Measurements from ENCODE around the gene OR10A5.
"Not testable (repeated sequence)": the region's sequence is repeated elsewhere in the genome, so short reads cannot be mapped to it uniquely, and the experiment has no call there.

The OR10A5 gene

GRCh38 chr11:6876325-6876724 is 30.8 kb downstream of the OR10A5 start, which contains the start of gene OR10A4:
TSS of gene OR10A4 (plus strand) at chr11:6876625. CDS start at chr11:6876648, 23 bp downstream.
- DNase-seq (ENCODE audit: low read depth), result no peak

GRCh38 chr11:6876914-6877313 is 31.4 kb downstream of the OR10A5 start:
- DNase-seq (ENCODE audit: low read depth), result no peak

- DNase-seq (ENCODE audit: low read depth), result no peak
These were observed 37.3 kb downstream of the OR10A5 start for GRCh38 chr11:6882751-6883150.

GRCh38 chr11:6887711-6888110 is 42.2 kb downstream of the OR10A5 start:
- DNase-seq (ENCODE audit: low read depth), result not testable (repeated sequence)

- no peak for DNase-seq (ENCODE audit: low read depth)
These were observed 43.3 kb downstream of the OR10A5 start for GRCh38 chr11:6888830-6889229.

GRCh38 chr11:6889835-6890234 is 44.4 kb downstream of the OR10A5 start:
- no peak for DNase-seq (ENCODE audit: low read depth)

GRCh38 chr11:6892400-6892799 is 46.9 kb downstream of the OR10A5 start, which contains the start of gene OR2D2:
TSS of gene OR2D2 (minus strand) at chr11:6892500. CDS start at chr11:6892500, 0 bp downstream.
- no peak for DNase-seq (ENCODE audit: low read depth)

GRCh38 chr11:6894097-6894496 is 48.6 kb downstream of the OR10A5 start:
- no peak for DNase-seq (ENCODE audit: low read depth)

- DNase-seq (ENCODE audit: low read depth), result no peak
These were observed 49.5 kb downstream of the OR10A5 start for GRCh38 chr11:6895010-6895409.

All from T follicular helper cell (primary cell).